Activated CD4-positive, alpha-beta T cell treated with anti-CD3 and anti-CD28 coated beads, Interleukin-2, amount 50 U/mL, for 16 hours (primary cell): ENCODE measurements around the gene NTRK1.

Experiments used
- DNase-seq: peaks from one replicate; pipeline ENCODE4 v3.0.0-alpha.2; 2020

Gene NTRK1

GRCh38 chr1:156858959-156859522, 1.6 kb upstream of the NTRK1 start, which contains the start of gene INSRR:
TSS of gene INSRR (minus strand) at chr1:156859117. CDS start at chr1:156858621, 496 bp downstream.
- DNase-seq, result no peak

DNA sequence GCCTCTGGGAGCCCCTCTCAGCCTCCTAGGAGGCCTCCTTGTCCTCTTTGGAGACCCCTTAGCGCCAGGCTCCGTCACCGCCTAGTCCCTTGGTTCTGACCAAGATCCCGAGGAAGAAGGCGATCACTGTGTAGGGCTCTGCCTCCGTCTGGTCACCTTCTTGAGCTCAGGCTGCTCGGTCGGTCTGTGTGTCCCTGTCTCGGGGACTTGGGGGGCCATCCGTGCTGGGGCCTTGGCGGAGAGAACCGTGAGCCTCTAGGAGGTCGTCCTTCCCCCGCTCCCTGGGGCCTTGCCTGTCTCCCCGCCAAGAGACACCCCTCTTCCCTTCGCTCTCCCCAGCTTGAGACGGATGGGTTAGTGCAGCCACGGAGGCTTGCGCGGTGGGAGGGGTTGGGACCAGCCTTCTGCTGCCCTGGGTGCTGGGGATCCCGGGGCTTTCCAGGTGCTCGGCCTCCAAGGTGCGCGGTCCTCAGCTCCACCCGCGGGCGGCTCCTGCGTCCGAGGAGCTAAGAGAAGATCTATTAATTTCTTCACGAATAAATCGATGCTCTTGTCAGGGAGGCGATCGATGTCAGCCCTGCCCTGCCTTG, 1.0 kb upstream of the NTRK1 start:
- DNase-seq, result no peak

DNA sequence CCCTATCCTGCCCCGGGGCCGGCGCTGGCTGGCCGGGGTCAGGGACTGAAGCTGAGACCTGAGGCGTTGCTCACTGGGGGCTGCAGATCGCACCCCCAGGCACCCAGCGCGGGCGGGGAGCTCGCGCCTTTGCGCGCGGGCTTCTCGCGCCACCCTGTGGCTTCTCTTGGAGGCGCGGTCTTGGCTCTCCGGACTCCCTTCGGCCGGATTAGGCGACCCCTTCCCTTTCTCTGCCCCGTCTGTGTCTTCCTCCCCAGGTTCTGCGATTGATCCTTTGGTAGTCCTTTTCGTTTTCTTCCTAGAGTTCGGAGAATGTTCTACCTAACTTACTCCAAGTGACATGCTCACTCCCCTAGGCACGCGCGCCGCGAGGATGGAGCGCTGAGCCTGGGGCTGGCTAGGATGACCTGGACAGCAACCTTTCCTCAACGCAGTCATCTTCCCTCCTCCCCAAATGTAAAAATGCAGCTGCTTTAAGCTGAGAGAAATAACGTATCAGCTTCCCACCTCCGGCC, 495 bp upstream of the NTRK1 start:
- peak; percentile 56 for DNase-seq

- DNase-seq, result no peak
These were observed 1.9 kb downstream of the NTRK1 start for GRCh38 chr1:156862584-156862983.

- DNase-seq, result peak; percentile 50
These were observed 2.4 kb downstream of the NTRK1 start for GRCh38 chr1:156862997-156863599.

GRCh38 chr1:156863631-156864030, 3.0 kb downstream of the NTRK1 start:
- DNase-seq, result no peak

GRCh38 chr1:156864796-156865195, 4.1 kb downstream of the NTRK1 start:
- DNase-seq, result no peak

DNA sequence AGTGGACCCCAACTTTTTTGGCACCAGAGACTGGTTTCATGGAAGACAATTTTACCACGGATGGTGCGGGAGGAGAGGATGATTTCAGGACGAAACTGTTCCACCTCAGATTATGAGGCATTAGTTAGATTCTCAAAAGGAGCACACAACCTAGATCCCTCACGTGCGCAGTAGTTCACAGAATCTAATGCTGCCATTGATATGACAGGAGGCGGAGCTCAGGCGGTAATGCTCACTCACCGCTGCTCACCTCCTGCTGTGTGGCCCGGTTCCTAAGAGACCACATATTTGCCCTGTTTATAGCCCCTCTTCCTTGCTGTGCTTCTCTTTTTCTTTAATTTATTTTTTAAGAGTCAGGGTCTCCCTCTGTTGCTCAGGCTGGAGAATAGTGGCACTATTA, 4.6 kb downstream of the NTRK1 start:
- DNase-seq, result no peak

DNA sequence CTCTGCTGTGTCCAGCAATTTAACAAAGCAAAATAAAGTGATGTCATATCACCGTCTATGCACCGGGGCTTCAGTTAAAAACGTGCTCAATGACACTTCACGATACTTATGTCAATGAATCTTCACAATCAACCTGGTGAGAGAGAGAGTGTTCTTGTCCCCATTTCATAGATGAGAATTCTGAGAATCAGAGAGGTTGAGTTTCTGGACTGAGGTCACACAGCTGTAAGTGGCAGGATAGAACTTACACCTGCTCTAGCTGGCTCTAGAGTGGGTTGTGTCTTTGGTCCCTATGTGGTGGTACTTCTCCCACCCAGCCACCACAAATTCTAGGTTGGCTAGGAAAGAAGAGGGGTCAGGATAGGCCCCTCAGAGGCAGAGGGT, 5.2 kb downstream of the NTRK1 start:
- no peak for DNase-seq

DNA sequence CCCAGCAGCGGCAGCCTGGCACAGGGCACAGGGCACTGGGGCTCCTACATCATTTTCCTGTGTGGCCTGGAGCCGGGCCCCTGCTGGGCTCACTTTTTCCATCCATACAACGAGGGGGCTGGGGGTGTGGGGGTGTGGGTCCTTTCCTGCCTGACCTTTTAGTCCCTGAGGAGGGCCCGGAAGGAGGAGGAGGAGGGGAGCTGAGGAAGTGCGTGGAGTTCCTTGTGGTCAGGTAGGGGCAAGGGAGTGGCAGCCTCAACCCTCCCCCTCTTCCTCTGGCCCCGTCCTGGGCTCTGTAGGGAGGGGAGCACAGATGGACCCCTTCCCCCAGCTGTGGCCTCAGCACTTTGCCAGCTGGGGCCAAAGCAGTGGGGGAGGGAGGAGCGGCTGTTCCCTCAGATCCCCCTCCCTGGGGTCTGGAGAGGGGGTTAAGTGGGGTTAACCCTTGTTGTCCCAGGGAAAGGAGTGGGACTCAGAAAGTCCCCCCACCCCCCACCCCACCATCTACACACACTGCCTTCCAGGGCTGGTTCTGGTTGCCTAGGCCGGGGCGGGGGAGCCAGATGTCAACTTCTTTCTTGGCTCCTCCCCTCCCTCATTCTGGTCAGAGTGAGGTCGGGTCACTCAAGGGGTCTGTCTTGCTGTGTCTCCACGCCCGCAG, 5.7 kb downstream of the NTRK1 start:
- DNase-seq, result no peak

DNA sequence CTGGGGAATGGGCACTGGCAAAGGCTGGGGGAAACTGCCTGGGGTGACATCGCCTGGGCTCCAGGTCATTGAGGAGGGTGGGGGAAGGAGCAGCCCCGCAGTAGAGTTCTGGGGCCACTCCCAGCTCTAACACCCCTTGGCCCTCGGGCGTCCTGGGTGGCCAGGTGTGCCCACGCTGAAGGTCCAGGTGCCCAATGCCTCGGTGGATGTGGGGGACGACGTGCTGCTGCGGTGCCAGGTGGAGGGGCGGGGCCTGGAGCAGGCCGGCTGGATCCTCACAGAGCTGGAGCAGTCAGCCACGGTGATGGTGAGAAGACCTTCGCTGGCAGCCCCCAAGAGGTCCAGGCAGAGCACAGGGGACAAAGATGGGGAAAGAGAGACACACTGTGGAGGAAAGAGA, 7.7 kb downstream of the NTRK1 start:
- no peak for DNase-seq

- no peak for DNase-seq
These were observed 8.8 kb downstream of the NTRK1 start for GRCh38 chr1:156869455-156869854.

DNA sequence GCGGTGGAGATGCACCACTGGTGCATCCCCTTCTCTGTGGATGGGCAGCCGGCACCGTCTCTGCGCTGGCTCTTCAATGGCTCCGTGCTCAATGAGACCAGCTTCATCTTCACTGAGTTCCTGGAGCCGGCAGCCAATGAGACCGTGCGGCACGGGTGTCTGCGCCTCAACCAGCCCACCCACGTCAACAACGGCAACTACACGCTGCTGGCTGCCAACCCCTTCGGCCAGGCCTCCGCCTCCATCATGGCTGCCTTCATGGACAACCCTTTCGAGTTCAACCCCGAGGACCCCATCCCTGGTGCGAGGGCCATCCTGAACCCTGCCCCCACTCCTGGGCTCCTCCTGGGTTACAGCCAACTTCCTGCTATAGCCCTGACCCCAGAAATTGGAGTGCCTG, 13.0 kb downstream of the NTRK1 start:
- no peak for DNase-seq

DNA sequence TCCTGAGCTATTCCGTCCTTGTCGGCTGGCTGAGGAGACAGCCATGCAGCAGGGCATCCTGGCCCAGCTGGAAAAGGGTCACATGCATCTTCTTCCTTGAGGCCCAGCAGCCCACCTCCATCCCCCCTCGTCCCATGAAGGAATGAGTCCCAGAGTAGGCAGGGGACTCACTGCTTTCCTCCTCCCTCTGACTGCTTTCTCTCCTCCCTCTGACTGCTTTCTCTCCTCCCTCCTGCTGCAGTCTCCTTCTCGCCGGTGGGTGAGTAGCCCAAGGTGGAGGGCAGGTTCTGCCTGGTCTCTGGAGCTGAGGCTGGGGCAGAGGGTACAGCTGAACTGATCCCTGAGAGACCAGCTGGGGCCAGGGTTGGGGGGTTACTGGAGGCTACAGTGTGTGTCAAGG, 13.5 kb downstream of the NTRK1 start:
- no peak for DNase-seq

DNA sequence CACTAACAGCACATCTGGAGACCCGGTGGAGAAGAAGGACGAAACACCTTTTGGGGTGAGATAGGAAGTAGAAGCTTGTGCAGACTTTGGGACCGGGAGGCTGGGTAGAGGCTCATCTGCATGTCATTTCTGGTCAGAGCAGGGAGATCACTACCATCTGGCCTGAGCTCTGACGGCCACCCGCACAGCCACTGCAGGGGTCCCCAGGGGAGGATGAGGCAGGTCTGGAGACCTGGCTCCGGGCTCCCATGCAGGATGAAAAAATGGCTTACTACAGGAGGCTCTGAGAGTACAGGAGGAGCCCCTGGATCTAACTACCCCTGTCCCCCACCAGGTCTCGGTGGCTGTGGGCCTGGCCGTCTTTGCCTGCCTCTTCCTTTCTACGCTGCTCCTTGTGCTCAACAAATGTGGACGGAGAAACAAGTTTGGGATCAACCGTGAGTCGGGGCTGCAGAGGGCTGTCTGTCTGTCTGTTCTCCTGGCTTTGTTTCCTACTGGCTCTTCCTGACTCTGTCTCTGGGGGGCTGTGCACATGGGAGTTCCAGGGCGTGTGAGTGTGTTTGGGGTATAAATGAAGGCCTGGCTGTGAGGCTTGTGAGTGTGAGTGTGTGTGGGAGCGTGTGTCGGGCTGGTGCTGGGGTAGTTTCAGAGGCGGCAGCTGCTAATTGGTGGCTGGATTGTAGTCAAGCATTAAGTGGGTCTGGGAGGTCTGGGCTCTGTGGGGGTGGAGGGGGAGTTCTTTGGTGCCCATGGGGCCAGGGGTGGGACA, 14.1 kb downstream of the NTRK1 start:
- DNase-seq, result no peak

GRCh38 chr1:156875341-156875615, 14.6 kb downstream of the NTRK1 start:
- DNase-seq, result no peak

- DNase-seq, result no peak
These were observed 15.6 kb downstream of the NTRK1 start for GRCh38 chr1:156876281-156876680.

DNA sequence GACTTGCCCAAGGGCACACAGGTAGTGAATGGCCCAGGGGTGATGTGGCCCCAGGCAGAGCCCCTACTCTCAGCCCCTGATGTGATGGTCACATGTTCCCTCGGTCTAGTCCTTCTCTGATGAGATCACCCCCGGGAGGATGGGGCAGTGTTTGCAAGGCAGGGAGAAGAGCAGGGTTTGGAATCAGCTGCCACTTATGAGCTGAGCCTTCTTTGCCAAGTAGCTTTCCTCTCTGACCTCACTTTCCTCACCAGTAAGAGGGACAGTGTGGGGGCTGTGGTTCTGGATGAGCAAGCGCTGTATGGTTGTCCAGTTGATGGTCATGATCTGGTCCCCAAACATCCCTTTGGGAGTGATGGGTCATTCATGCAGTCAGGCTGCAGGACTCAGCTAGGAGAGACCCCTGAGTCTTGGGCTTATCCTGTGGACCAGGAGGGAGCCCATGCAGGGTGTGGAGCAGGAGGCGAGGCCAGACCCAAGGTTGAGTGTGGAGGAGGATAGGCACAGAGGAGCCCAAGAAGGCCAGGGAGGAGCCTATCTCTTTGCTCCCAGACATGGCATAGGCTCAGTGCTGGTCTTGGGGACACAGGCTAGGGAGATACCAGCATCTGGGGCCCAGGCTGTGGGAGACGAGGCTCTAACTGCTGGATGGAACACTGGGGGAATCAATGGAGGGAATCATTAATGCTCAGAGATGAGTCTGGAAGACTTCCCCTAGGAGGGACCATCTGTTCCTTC, 16.9 kb downstream of the NTRK1 start:
- no peak for DNase-seq

DNA sequence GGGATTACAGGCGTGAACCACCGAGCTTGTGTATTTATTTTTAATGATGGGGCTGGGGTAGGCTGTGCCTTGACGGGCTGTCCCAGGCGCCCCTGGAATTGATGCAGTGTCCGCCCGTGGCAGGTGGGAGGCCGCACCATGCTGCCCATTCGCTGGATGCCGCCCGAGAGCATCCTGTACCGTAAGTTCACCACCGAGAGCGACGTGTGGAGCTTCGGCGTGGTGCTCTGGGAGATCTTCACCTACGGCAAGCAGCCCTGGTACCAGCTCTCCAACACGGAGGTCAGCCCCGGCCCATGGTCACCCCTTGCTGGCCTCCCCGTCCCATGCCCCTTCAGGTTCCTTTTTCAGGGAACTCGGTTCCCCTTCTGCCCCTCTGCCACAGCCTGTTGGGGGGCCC, 19.2 kb downstream of the NTRK1 start:
- DNase-seq, result no peak

DNA sequence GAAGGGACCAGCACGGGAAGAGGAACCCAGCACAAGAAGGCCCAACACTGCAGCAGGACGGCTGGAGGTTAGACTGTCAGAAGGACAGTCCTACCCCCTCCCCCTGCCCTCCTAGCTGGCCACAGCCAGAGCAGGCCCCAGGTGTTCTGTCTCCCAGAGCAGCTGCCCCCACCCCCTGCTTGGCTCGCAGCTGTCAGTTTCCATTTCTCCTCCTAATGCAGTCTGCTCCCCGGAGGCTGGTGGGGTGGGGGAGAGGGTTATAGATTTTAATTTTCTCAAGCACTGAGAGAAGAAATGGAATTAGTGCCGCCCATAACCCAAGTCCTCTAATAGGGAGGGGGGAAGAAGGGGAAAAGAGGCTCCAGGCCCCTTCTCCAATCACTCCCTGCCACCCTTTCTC, 19.8 kb downstream of the NTRK1 start:
- no peak for DNase-seq

DNA sequence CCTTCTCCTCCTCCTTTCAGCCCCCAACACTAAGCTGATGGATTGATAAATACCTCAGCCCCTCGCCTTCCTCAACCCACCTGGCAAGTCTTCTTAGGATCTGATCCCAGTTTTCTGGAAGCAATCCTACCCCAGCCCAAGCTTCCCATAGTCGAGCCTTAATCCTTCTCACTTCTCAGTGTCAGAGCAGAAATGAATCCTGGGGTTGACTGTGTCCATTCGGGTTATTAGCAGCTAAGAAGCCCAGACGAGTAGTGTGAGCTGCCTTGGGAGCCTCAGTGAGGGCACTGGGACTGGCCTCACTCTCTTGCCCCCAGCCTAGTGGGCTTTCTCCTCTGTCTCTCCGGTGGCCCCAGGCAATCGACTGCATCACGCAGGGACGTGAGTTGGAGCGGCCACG, 20.4 kb downstream of the NTRK1 start:
- DNase-seq, result no peak

GRCh38 chr1:156881663-156882062, 21.0 kb downstream of the NTRK1 start:
- DNase-seq, result no peak

GRCh38 chr1:156882543-156882942, 21.9 kb downstream of the NTRK1 start:
- no peak for DNase-seq
